DOHH2 (cell line): ENCODE results near the gene CCT2.

ENCODE experiments used
- EZH2phosphoT487 ChIP-seq: fragments of 200-600 bp; sonication (generic); IDR thresholded peaks from 2 replicates; pipeline ENCODE4 v1.6.1; 2017; ENCODE audit warnings: borderline replicate concordance, mild to moderate bottlenecking, antibody characterized with exemption, low read length, moderate library complexity, mixed read lengths
- TF ChIP-seq, protein P1 (sequence below): fragments of 200-600 bp; sonication (generic); IDR thresholded peaks from one replicate; pipeline ENCODE4 v1.5.1; 2014; ENCODE audit warnings: antibody characterized with exemption, mild to moderate bottlenecking, low read depth, low read length; ENCODE audit not compliant: poor library complexity, severe bottlenecking

- TF ChIP-seq, protein P1, sequence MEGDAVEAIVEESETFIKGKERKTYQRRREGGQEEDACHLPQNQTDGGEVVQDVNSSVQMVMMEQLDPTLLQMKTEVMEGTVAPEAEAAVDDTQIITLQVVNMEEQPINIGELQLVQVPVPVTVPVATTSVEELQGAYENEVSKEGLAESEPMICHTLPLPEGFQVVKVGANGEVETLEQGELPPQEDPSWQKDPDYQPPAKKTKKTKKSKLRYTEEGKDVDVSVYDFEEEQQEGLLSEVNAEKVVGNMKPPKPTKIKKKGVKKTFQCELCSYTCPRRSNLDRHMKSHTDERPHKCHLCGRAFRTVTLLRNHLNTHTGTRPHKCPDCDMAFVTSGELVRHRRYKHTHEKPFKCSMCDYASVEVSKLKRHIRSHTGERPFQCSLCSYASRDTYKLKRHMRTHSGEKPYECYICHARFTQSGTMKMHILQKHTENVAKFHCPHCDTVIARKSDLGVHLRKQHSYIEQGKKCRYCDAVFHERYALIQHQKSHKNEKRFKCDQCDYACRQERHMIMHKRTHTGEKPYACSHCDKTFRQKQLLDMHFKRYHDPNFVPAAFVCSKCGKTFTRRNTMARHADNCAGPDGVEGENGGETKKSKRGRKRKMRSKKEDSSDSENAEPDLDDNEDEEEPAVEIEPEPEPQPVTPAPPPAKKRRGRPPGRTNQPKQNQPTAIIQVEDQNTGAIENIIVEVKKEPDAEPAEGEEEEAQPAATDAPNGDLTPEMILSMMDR: no peak
- no peak for TF ChIP-seq EZH2phosphoT487
Measured at GRCh38 chr12:69610126-69610525, 24.9 kb downstream of the CCT2 start.
